GM12878 (cell line): ENCODE data around the gene EFNB2. TPM values are rescaled to one million over a fixed set of nuclear protein-coding genes. Genes with fewer than 3 reads are reported as not detected.

ENCODE experiments used
- ATAC-seq: fragments of 200-7000 bp; cut with Tn5 transposase; 3 replicates; pipeline ENCODE4 v1.9.1; 2020; ENCODE audit warnings: mild to moderate bottlenecking, moderate library complexity
- BruUV-seq: library from RNA; stranded (reverse); fragments of 400-500 nt; replicated peaks from 2 replicates; lab custom pipeline; 2021; lab: Mats Ljungman, UMichigan
- CTCF ChIA-PET: fragments of 300-600 bp; sonication (Branson Sonifier 250); formaldehyde crosslinking; extraction: SDS; loops from one replicate; lab custom pipeline; 2021; ENCODE audit warnings: inconsistent platforms; lab: Yijun Ruan, JAX
- POLR2A ChIA-PET: fragments of 350-600 bp; formaldehyde crosslinking; extraction: SDS; loops from one replicate; lab custom pipeline; 2021; ENCODE audit warnings: inconsistent platforms; lab: Charles Lee
- RAD21 ChIA-PET: fragments of 300-600 bp; sonication (Branson Sonifier 250); formaldehyde crosslinking; loops from one replicate; lab custom pipeline; 2023; ENCODE audit warnings: antibody characterized with exemption; ENCODE audit not compliant: unreplicated experiment; lab: Charles Lee
- SMC1A ChIA-PET: fragments of 300-600 bp; sonication (Branson Sonifier 250); formaldehyde crosslinking; loops from one replicate; lab custom pipeline; 2023; ENCODE audit not compliant: unreplicated experiment, uncharacterized antibody; lab: Charles Lee
- DNase-seq: peaks from one replicate; pipeline ENCODE4 v3.0.0-alpha.2; 2011; ENCODE audit warnings: low read depth, low spot score
- FAIRE-seq: peaks from 3 replicates; lab custom pipeline; 2011; peaks lifted over from hg19 to GRCh38; lab: Jason Lieb, UNC
- H2AFZ ChIP-seq: 2 replicates; pipeline ENCODE4 v1.6.0; 2011; ENCODE audit warnings: low read depth, low read length, control low read depth; ENCODE audit not compliant: control insufficient read depth
- H3K27ac ChIP-seq: 2 replicates; pipeline ENCODE4 v1.5.1; 2011; ENCODE audit warnings: control low read depth; ENCODE audit not compliant: control insufficient read depth, insufficient read depth
- H3K27me3 ChIP-seq, 2 experiments: replicated peaks in 1 of 2; 2 replicates each; pipeline versions ENCODE4 v1.6.0 to v1.6.1; 2011; ENCODE audit warnings: low read length in 1 of 2; ENCODE audit not compliant: control insufficient read depth in 2 of 2, insufficient read depth in 2 of 2
- H3K36me3 ChIP-seq, 2 experiments: 2 replicates each; pipeline ENCODE4 v1.5.1; 2011; ENCODE audit warnings: low read length in 1 of 2; ENCODE audit not compliant: control insufficient read depth in 2 of 2, insufficient read depth in 2 of 2
- H3K4me1 ChIP-seq: 2 replicates; pipeline ENCODE4 v1.6.1; 2011; ENCODE audit warnings: mild to moderate bottlenecking, low read length, moderate library complexity, mixed read lengths; ENCODE audit not compliant: control insufficient read depth, insufficient read depth
- H3K4me2 ChIP-seq: 2 replicates; pipeline ENCODE4 v1.6.0; 2011; ENCODE audit warnings: control low read depth; ENCODE audit not compliant: control insufficient read depth, insufficient read depth
- H3K4me3 ChIP-seq: fragments of 200-600 bp; sonication (generic); 2 replicates; pipeline ENCODE4 v1.5.1; 2016
- H3K79me2 ChIP-seq: 2 replicates; pipeline ENCODE4 v1.6.0; 2011; ENCODE audit warnings: low read length; ENCODE audit not compliant: control insufficient read depth, insufficient read depth
- H3K9ac ChIP-seq: 2 replicates; pipeline ENCODE4 v1.8.0; 2011; ENCODE audit warnings: low read length, control low read depth, mixed read lengths; ENCODE audit not compliant: control insufficient read depth, insufficient read depth
- H3K9me3 ChIP-seq: replicated peaks from 3 replicates; pipeline ENCODE4 v1.5.1; 2011; ENCODE audit warnings: mild to moderate bottlenecking, low read length; ENCODE audit not compliant: control insufficient read depth, insufficient read depth
- H4K20me1 ChIP-seq: 2 replicates; pipeline ENCODE4 v1.6.0; 2011; ENCODE audit not compliant: control insufficient read depth, insufficient read depth
- JUND ChIP-seq: IDR thresholded peaks from 2 replicates; pipeline ENCODE4 v1.6.1; 2012; ENCODE audit warnings: low read depth, mild to moderate bottlenecking, low read length, improper control_type of control experiment, moderate library complexity
- MXI1 ChIP-seq: fragments of 150-350 bp; IDR thresholded peaks from 2 replicates; pipeline ENCODE4 v1.6.1; 2011; ENCODE audit warnings: low read depth, mild to moderate bottlenecking, inconsistent platforms, low read length, improper control_type of control experiment
- NR2C2 ChIP-seq: IDR thresholded peaks from 2 replicates; pipeline ENCODE4 v1.6.1; 2011; ENCODE audit warnings: borderline replicate concordance, low read depth; ENCODE audit not compliant: control insufficient read depth, insufficient read length
- ZNF384 ChIP-seq: IDR thresholded peaks from 2 replicates; pipeline ENCODE4 v1.6.1; 2012; ENCODE audit warnings: low read depth, mild to moderate bottlenecking, low read length, improper control_type of control experiment, borderline replicate concordance
- WGBS: methylation state at CpG from one replicate; pipeline ENCODE4 v1.1.6; 2016; ENCODE audit warnings: low lambda C conversion rate; ENCODE audit not compliant: insufficient replicate concordance, insufficient coverage; ENCODE audit errors: missing lambda C conversion rate; 5-methylcytosine and 5-hydroxymethylcytosine counted together
- in situ Hi-C: fragments of 300-500 bp; cut with MboI; formaldehyde crosslinking; loops from 9 replicates; pipeline ENCODE4 v1.14.3; 2018; ENCODE audit warnings: mixed read lengths
- intact Hi-C: fragments of 100-400 bp; cut with micrococcal nuclease; formaldehyde crosslinking; loops from one replicate; pipeline ENCODE4 v1.14.2; 2022; ENCODE audit not compliant: unreplicated experiment
- polyA plus RNA-seq, 11 experiments: library from polyadenylated mRNA; depleted of rRNA in 4 of 11; unstranded in 6 of 11; stranded (reverse) in 5 of 11; fragments of >200 nt; fragmentation: Nextera tagmentation in 4 of 11; fragmentation: Illumina TruSeq in 1 of 11; extraction: Ambion mirVana in 4 of 11; extraction: Trizol in 1 of 11; gene quantifications; 1 replicate in 1 of 11; 2 replicates in 10 of 11; pipeline versions ENCODE4 v1.2.1 to v1.2.3, GENCODE V29; 2011 to 2016; ENCODE audit warnings: inconsistent platforms in 2 of 11, missing spikeins in 2 of 11, low read depth in 1 of 11
- total RNA-seq, 4 experiments: library from RNA; depleted of rRNA in 3 of 4; stranded (reverse); fragments of >200 nt in 3 of 4; fragmentation: Illumina TruSeq in 1 of 4; extraction: Trizol in 1 of 4; gene quantifications; 2 replicates each; pipeline versions ENCODE4 v1.2.1 to v1.2.3, GENCODE V29; 2013 to 2021
- TF ChIP-seq, protein P1 (sequence below): fragments of 450-650 bp; formaldehyde crosslinking; IDR thresholded peaks from 2 replicates; pipeline ENCODE4 v1.4.0; 2020; ENCODE audit warnings: mild to moderate bottlenecking, moderate library complexity

EFNB2 gene
- total and polyA plus RNA-seq, 10 of the 15 experiments (the other 5 are each of a cell fraction or from before 2014, with no cell fraction given) = 0.12 to 1.5 (median 0.31) TPM; not detected in 1

DNA sequence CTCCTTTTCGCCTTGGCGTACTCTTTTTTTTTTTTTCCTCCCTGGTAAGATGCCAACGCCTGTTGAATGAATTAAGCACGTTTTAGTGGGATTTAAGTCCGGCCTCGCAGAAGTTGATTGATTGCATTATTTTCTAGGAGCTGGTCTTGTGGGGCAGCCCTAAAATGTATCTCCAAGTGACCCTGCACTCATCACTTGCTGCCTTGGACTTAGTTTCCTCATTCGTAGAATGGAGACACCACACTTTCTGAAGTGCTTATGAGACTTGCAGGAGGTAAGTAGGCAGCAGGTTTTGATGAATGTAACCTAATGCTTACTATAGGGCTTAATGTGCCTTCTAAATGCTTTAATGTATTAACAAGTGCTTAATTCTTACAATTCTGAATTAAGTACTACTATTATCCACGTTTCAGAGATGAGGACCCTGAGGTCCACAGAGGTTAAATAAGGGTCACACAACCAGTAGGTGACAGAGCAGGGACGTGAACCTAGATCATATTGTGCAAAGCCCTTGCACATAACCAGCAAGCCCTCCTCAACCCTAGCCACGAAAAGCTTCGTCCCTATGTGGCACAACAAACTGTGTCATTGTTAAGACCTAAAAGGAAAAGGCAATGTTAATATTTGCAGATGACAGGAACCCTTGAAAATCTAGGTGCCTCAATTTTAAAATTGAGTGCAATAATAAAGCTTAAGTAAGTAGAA is 33.0 kb upstream of the EFNB2 start:
- Histone ChIP-seq H3K79me2 (peaks cover 48% of the 10 kb centered on the region), H2AFZ (peak overlapping the region; percentile 97)
- RAD21 ChIA-PET = interaction anchor here (1.2 to 1.6 kb wide), 2 partner anchors 34 to 52 kb away, joined by 3 to 4 read pairs; partner anchors contain the start of gene EFNB2

More for the DNA sequence above, 33.0 kb upstream of the EFNB2 start:
- Histone ChIP-seq H3K4me1 (peaks cover 8% of the 10 kb centered on the region), H3K27ac (peak overlapping the region; percentile 96), H3K9me3 (no peaks in the 10 kb centered on the region), H3K36me3 (no peaks in the 10 kb centered on the region), H3K27me3 (no peaks in the 10 kb centered on the region), H3K4me3 (peak overlapping the region; percentile 83), H3K9ac (peak overlapping the region; percentile 98; the same call in 1 of the 2 replicates), H3K4me2 (peak overlapping the region; percentile 46), H4K20me1 (peaks cover 4% of the 10 kb centered on the region; the same call in 1 of the 2 replicates)
- ATAC-seq (peak; percentile 14), FAIRE-seq (peak; percentile 31), DNase-seq (no peak)
- BruUV-seq = TSS peak; percentile 71
- CTCF ChIA-PET = interaction anchor here (0.6 to 1.4 kb wide), 2 partner anchors 25 to 52 kb away, joined by 3 to 4 read pairs; no protein-coding TSS in a partner anchor
- POLR2A ChIA-PET = interaction anchor here (0.7 to 1.5 kb wide), 4 partner anchors 11 to 425 kb away, joined by 3 to 4 read pairs (median 4); no protein-coding TSS in a partner anchor
- SMC1A ChIA-PET = interaction anchor here (0.7 to 1.3 kb wide), 5 partner anchors 12 to 52 kb away, joined by 3 to 4 read pairs (median 3); partner anchors contain the start of gene EFNB2
- in situ Hi-C loops (loop anchor here (25.0 kb wide), 1 partner anchor 1644 kb away; the partner anchor contains the start of genes ABHD13 and LIG4), intact Hi-C loops (loop anchor here (5.0 kb wide), 1 partner anchor 1654 kb away; no protein-coding TSS in a partner anchor)
- 19% methylated on average over 9 of the region's 11 CpGs for WGBS
- TF ChIP-seq NR2C2 (no peak), MXI1 (peak; percentile 5; the same call in 1 of the 2 replicates), ZNF384 (peak; percentile 81), JUND (no peak)
- TF ChIP-seq, protein P1, sequence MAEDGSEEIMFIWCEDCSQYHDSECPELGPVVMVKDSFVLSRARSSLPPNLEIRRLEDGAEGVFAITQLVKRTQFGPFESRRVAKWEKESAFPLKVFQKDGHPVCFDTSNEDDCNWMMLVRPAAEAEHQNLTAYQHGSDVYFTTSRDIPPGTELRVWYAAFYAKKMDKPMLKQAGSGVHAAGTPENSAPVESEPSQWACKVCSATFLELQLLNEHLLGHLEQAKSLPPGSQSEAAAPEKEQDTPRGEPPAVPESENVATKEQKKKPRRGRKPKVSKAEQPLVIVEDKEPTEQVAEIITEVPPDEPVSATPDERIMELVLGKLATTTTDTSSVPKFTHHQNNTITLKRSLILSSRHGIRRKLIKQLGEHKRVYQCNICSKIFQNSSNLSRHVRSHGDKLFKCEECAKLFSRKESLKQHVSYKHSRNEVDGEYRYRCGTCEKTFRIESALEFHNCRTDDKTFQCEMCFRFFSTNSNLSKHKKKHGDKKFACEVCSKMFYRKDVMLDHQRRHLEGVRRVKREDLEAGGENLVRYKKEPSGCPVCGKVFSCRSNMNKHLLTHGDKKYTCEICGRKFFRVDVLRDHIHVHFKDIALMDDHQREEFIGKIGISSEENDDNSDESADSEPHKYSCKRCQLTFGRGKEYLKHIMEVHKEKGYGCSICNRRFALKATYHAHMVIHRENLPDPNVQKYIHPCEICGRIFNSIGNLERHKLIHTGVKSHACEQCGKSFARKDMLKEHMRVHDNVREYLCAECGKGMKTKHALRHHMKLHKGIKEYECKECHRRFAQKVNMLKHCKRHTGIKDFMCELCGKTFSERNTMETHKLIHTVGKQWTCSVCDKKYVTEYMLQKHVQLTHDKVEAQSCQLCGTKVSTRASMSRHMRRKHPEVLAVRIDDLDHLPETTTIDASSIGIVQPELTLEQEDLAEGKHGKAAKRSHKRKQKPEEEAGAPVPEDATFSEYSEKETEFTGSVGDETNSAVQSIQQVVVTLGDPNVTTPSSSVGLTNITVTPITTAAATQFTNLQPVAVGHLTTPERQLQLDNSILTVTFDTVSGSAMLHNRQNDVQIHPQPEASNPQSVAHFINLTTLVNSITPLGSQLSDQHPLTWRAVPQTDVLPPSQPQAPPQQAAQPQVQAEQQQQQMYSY (CRISPR knock-in tag) = no peak
